A549 (cell line): ENCODE results near the gene TIAM2. TPM values are rescaled to one million over a fixed set of nuclear protein-coding genes. Genes with fewer than 3 reads are reported as not detected.

ENCODE experiments used
- ATAC-seq, 2 experiments: fragments of 200-7000 bp in 1 of 2; fragments of >200 bp in 1 of 2; cut with Nextera tagmentation in 1 of 2; cut with Tn5 transposase in 1 of 2; 3 replicates each; pipeline versions ENCODE4 v1.8.0 to v1.9.1; 2018 to 2020; ENCODE audit warnings: mild to moderate bottlenecking in 1 of 2, moderate library complexity in 1 of 2
- CTCF ChIA-PET: fragments of 300-600 bp; sonication (Branson Sonifier 250); formaldehyde crosslinking; extraction: SDS; loops from one replicate; lab custom pipeline; 2021; ENCODE audit warnings: antibody characterized with exemption, inconsistent platforms; lab: Yijun Ruan, JAX
- POLR2A ChIA-PET: fragments of 350-600 bp; formaldehyde crosslinking; extraction: SDS; loops from one replicate; lab custom pipeline; 2021; ENCODE audit warnings: antibody characterized with exemption, inconsistent platforms; lab: Yijun Ruan, JAX
- DNase-seq, 2 experiments: peaks; one replicate each; pipeline versions ENCODE4 v3.0.0 to v3.0.0-alpha.2; 2011 to 2016; ENCODE audit warnings: low read depth in 1 of 2, low spot score in 1 of 2
- FAIRE-seq: peaks from 2 replicates; lab custom pipeline; 2011; peaks lifted over from hg19 to GRCh38; lab: Jason Lieb, UNC
- H3K27ac ChIP-seq, 2 experiments: fragments of >200 bp; sonication (Bioruptor Twin); formaldehyde crosslinking; 3 replicates each; pipeline ENCODE4 v1.5.1; 2016 to 2017
- H3K4me1 ChIP-seq: fragments of >200 bp; sonication (Bioruptor Twin); formaldehyde crosslinking; 3 replicates; pipeline ENCODE4 v1.6.1; 2016
- H3K4me2 ChIP-seq: fragments of >200 bp; sonication (Bioruptor Twin); formaldehyde crosslinking; 3 replicates; pipeline ENCODE4 v1.6.1; 2016
- H3K4me3 ChIP-seq: fragments of >200 bp; sonication (Bioruptor Twin); formaldehyde crosslinking; 3 replicates; pipeline ENCODE4 v1.5.1; 2016
- H3K9me3 ChIP-seq: fragments of >200 bp; sonication (Bioruptor Twin); formaldehyde crosslinking; 3 replicates; pipeline ENCODE4 v1.6.1; 2016
- ATOH8 ChIP-seq: fragments of 250-450 bp; sonication (Bioruptor Pico); IDR thresholded peaks from 2 replicates; pipeline ENCODE4 v1.5.0; 2020; ENCODE audit warnings: low read depth, mild to moderate bottlenecking, moderate library complexity
- BHLHE40 ChIP-seq: IDR thresholded peaks from 2 replicates; pipeline ENCODE4 v1.6.1; 2012; ENCODE audit warnings: low read depth, low read length, inconsistent platforms
- CBX2 ChIP-seq: fragments of 200-600 bp; sonication (generic); IDR thresholded peaks from 2 replicates; pipeline ENCODE4 v1.6.1; 2016; ENCODE audit warnings: low read depth, mild to moderate bottlenecking, borderline replicate concordance
- CEBPB ChIP-seq, 2 experiments: fragments of >200 bp in 1 of 2; sonication (Bioruptor Twin) in 1 of 2; formaldehyde crosslinking in 1 of 2; IDR thresholded peaks; 2 replicates each; pipeline ENCODE4 v1.6.1; 2012 to 2016
- EHMT2 ChIP-seq: fragments of 200-600 bp; sonication (generic); IDR thresholded peaks from 2 replicates; pipeline ENCODE4 v1.6.1; 2016; ENCODE audit warnings: antibody characterized with exemption, low read depth, mild to moderate bottlenecking, moderate library complexity
- ELK1 ChIP-seq: fragments of 150-350 bp; IDR thresholded peaks from 2 replicates; pipeline ENCODE4 v1.6.1; 2014; ENCODE audit warnings: low read depth, mild to moderate bottlenecking, low read length
- EP300 ChIP-seq, 2 experiments: fragments of >200 bp; sonication (Bioruptor Twin); formaldehyde crosslinking; IDR thresholded peaks; 2 replicates in 1 of 2; 3 replicates in 1 of 2; pipeline ENCODE4 v1.6.1; 2016 to 2017
- ESRRA ChIP-seq: fragments of 150-350 bp; IDR thresholded peaks from 2 replicates; pipeline ENCODE4 v1.6.1; 2014; ENCODE audit warnings: mild to moderate bottlenecking, low read length, borderline replicate concordance
- FOSL2 ChIP-seq, 2 experiments: fragments of 450-650 bp in 1 of 2; fragments of >200 bp in 1 of 2; sonication (Bioruptor Twin) in 1 of 2; formaldehyde crosslinking; IDR thresholded peaks; 2 replicates each; pipeline versions ENCODE4 v1.5.0 to v1.6.1; 2016 to 2020; ENCODE audit warnings: mild to moderate bottlenecking in 1 of 2, moderate library complexity in 1 of 2
- HEYL ChIP-seq: fragments of 250-450 bp; sonication (Bioruptor Pico); IDR thresholded peaks from 2 replicates; pipeline ENCODE4 v1.8.0; 2021; ENCODE audit warnings: mild to moderate bottlenecking, moderate library complexity
- HMGXB4 ChIP-seq: fragments of 250-450 bp; sonication (Bioruptor Pico); IDR thresholded peaks from 2 replicates; pipeline ENCODE4 v1.5.0; 2021; ENCODE audit warnings: mild to moderate bottlenecking, moderate library complexity, borderline replicate concordance
- HOXA7 ChIP-seq: fragments of 250-450 bp; sonication (Bioruptor Pico); IDR thresholded peaks from 2 replicates; pipeline ENCODE4 v1.5.0; 2020; ENCODE audit warnings: mild to moderate bottlenecking, moderate library complexity
- HOXB13 ChIP-seq: fragments of 250-450 bp; sonication (Bioruptor Pico); IDR thresholded peaks from 2 replicates; pipeline ENCODE4 v1.5.0; 2020; ENCODE audit warnings: low read depth, mild to moderate bottlenecking, moderate library complexity
- JUN ChIP-seq, 2 experiments: fragments of >200 bp; sonication (Bioruptor Twin); formaldehyde crosslinking; IDR thresholded peaks; 2 replicates in 1 of 2; 3 replicates in 1 of 2; pipeline ENCODE4 v1.6.1; 2016 to 2017
- MAFK ChIP-seq: fragments of 450-650 bp; IDR thresholded peaks from 2 replicates; pipeline ENCODE4 v1.6.1; 2014; ENCODE audit not compliant: partially characterized antibody
- MYC ChIP-seq: IDR thresholded peaks from 2 replicates; pipeline ENCODE4 v1.6.1; 2012; ENCODE audit warnings: mild to moderate bottlenecking, inconsistent platforms, low read length, improper control_type of control experiment, borderline replicate concordance
- PHF8 ChIP-seq: fragments of 200-600 bp; sonication (generic); IDR thresholded peaks from 2 replicates; pipeline ENCODE4 v1.6.1; 2016; ENCODE audit warnings: low read depth, mild to moderate bottlenecking, antibody characterized with exemption, moderate library complexity, borderline replicate concordance
- POLR2AphosphoS2 ChIP-seq: conservative IDR thresholded peaks from 2 replicates; pipeline ENCODE4 v1.6.1; 2012; ENCODE audit warnings: low read length, improper control_type of control experiment, inconsistent platforms
- RARB ChIP-seq: fragments of 250-450 bp; sonication (Bioruptor Pico); IDR thresholded peaks from 2 replicates; pipeline ENCODE4 v1.8.0; 2021; ENCODE audit warnings: mild to moderate bottlenecking, moderate library complexity
- RCOR1 ChIP-seq: fragments of 150-350 bp; IDR thresholded peaks from 2 replicates; pipeline ENCODE4 v1.6.1; 2014; ENCODE audit warnings: antibody characterized with exemption, low read length, low read depth
- TFCP2L1 ChIP-seq: fragments of 250-450 bp; sonication (Bioruptor Pico); IDR thresholded peaks from 2 replicates; pipeline ENCODE4 v1.5.0; 2021; ENCODE audit warnings: mild to moderate bottlenecking
- TP53 ChIP-seq: fragments of 250-450 bp; sonication (Bioruptor Pico); IDR thresholded peaks from 2 replicates; pipeline ENCODE4 v1.5.0; 2021; ENCODE audit warnings: mild to moderate bottlenecking, moderate library complexity
- USF2 ChIP-seq: fragments of 450-650 bp; IDR thresholded peaks from 2 replicates; pipeline ENCODE4 v1.6.1; 2014; ENCODE audit warnings: antibody characterized with exemption
- WGBS: methylation state at CpG from one replicate; pipeline ENCODE4 v1.1.6; 2017; ENCODE audit errors: missing lambda C conversion rate; 5-methylcytosine and 5-hydroxymethylcytosine counted together
- polyA plus RNA-seq, 4 experiments: library from polyadenylated mRNA; depleted of rRNA in 3 of 4; stranded (reverse); fragments of >200 nt; fragmentation: RNase III in 1 of 4; extraction: RNeasy Plus Mini Kit Qiagen cat#74134 plus additional on column Dnase treatment in 1 of 4; gene quantifications; 2 replicates in 3 of 4; 3 replicates in 1 of 4; pipeline ENCODE4 v1.2.3, GENCODE V29; 2011 to 2017

Gene TIAM2
- polyA plus RNA-seq, 2 of the 4 experiments (the other 2 are of a cell fraction), result 2.5 to 3.1 TPM

GRCh38 chr6:155038527-155038926, 43.4 kb downstream of the TIAM2 start:
- no peak overlapping the region for H3K27ac ChIP-seq
- CTCF ChIA-PET, result no interaction called here
- no peak overlapping the region for H3K4me2 ChIP-seq
- WGBS, result 71% methylated on average over 2 of the region's 2 CpGs
- POLR2A ChIA-PET, result no interaction called here
- no peaks in the 10 kb centered on the region for H3K9me3 ChIP-seq
- FAIRE-seq (no peak), DNase-seq (no peak), ATAC-seq (no peak)
- H3K4me3 ChIP-seq, result no peak overlapping the region
- H3K4me1 ChIP-seq, result no peaks in the 10 kb centered on the region
- TF ChIP-seq ELK1, result no peak
- no peak for TF ChIP-seq HOXB13 (CRISPR knock-in tag)
- TF ChIP-seq CBX2, result no peak
- no peak for TF ChIP-seq HEYL (CRISPR knock-in tag)
- TF ChIP-seq HMGXB4, result no peak
- no peak for TF ChIP-seq MYC
- no peak for TF ChIP-seq POLR2AphosphoS2
- no peak for TF ChIP-seq ATOH8
- no peak for TF ChIP-seq ESRRA

- Histone ChIP-seq H3K4me3 (no peak overlapping the region), H3K4me1 (no peaks in the 10 kb centered on the region), H3K9me3 (no peaks in the 10 kb centered on the region), H3K27ac (no peak overlapping the region)
- ATAC-seq, result no peak
- DNase-seq, result no peak
- CTCF ChIA-PET, result no interaction called here
- FAIRE-seq, result no peak
- TF ChIP-seq PHF8 (no peak), CEBPB (IDR thresholded peaks at IDR 0.05) (no peak), USF2 (no peak), FOSL2 (IDR thresholded peaks at IDR 0.05) (no peak), FOSL2 (CRISPR knock-in tag; IDR thresholded peaks at IDR 0.05) (no peak), EP300 (IDR thresholded peaks at IDR 0.05) (no peak), RARB (CRISPR knock-in tag) (no peak), MAFK (no peak)
- TF ChIP-seq, all 56 proteins: peak for 0
- H3K4me2 ChIP-seq, result no peak overlapping the region
- POLR2A ChIA-PET, result no interaction called here
- WGBS, result 100% methylated on average over 3 of the region's 3 CpGs
Observed at GRCh38 chr6:155039618-155040017, 44.5 kb downstream of the TIAM2 start.

- Histone ChIP-seq H3K27ac (no peak overlapping the region), H3K4me2 (no peak overlapping the region), H3K9me3 (no peaks in the 10 kb centered on the region), H3K4me3 (no peak overlapping the region), H3K4me1 (no peaks in the 10 kb centered on the region)
- no peak for DNase-seq
- CTCF ChIA-PET, result interaction anchor here (0.6 kb wide), 1 partner anchor 200 kb away, joined by 3 read pairs; no protein-coding TSS in a partner anchor
- FAIRE-seq, result no peak
- no peak for ATAC-seq
- POLR2A ChIA-PET, result no interaction called here
- 96% methylated on average over 2 of the region's 2 CpGs for WGBS
- TF ChIP-seq TP53 (CRISPR knock-in tag) (no peak), TFCP2L1 (no peak), JUN (IDR thresholded peaks at IDR 0.05) (no peak), RCOR1 (no peak), MAFK (no peak), EHMT2 (no peak), ELK1 (no peak), FOSL2 (IDR thresholded peaks at IDR 0.05) (no peak), FOSL2 (CRISPR knock-in tag; IDR thresholded peaks at IDR 0.05) (no peak), HOXB13 (CRISPR knock-in tag) (no peak), BHLHE40 (no peak), HOXA7 (no peak), PHF8 (no peak), HMGXB4 (no peak)
Observed at GRCh38 chr6:155040154-155040553, 45.0 kb downstream of the TIAM2 start.
